Measurements from ENCODE around the gene MPC1.
"Not testable (repeated sequence)": the region's sequence is repeated elsewhere in the genome, so short reads cannot be mapped to it uniquely, and the experiment has no call there.

The MPC1 gene

GRCh38 chr6:166354143-166354542 lies 28.6 kb downstream of the MPC1 start:
- DNase-seq (ENCODE audit: extremely low read depth, low read depth), result no peak
- no peak for TF ChIP-seq CTCF (IDR thresholded peaks at IDR 0.05; ENCODE audit: low read depth, low read length)

- no peak for DNase-seq (ENCODE audit: extremely low read depth, low read depth)
- TF ChIP-seq CTCF (IDR thresholded peaks at IDR 0.05; ENCODE audit: low read depth, low read length), result no peak
These were observed 29.2 kb downstream of the MPC1 start for GRCh38 chr6:166353507-166353906.

- no peak for TF ChIP-seq CTCF (IDR thresholded peaks at IDR 0.05; ENCODE audit: low read depth, low read length)
- no peak for DNase-seq (ENCODE audit: extremely low read depth, low read depth)
These were observed 29.8 kb downstream of the MPC1 start for GRCh38 chr6:166352923-166353322.

- no peak for DNase-seq (ENCODE audit: extremely low read depth, low read depth)
- TF ChIP-seq CTCF (IDR thresholded peaks at IDR 0.05; ENCODE audit: low read depth, low read length), result no peak
These were observed 30.9 kb downstream of the MPC1 start for GRCh38 chr6:166351715-166352285.

GRCh38 chr6:166348305-166348949 lies 34.3 kb downstream of the MPC1 start:
- no peak for TF ChIP-seq CTCF (IDR thresholded peaks at IDR 0.05; ENCODE audit: low read depth, low read length)
- DNase-seq (ENCODE audit: extremely low read depth, low read depth), result no peak

GRCh38 chr6:166346965-166347364 lies 35.8 kb downstream of the MPC1 start:
- TF ChIP-seq CTCF (IDR thresholded peaks at IDR 0.05; ENCODE audit: low read depth, low read length), result no peak
- no peak for DNase-seq (ENCODE audit: extremely low read depth, low read depth)

- no peak for TF ChIP-seq CTCF (IDR thresholded peaks at IDR 0.05; ENCODE audit: low read depth, low read length)
- DNase-seq (ENCODE audit: extremely low read depth, low read depth), result no peak
These were observed 36.3 kb downstream of the MPC1 start for GRCh38 chr6:166346449-166346848.

- DNase-seq (ENCODE audit: extremely low read depth, low read depth), result not testable (repeated sequence)
These were observed 37.1 kb downstream of the MPC1 start for GRCh38 chr6:166345672-166346071.

- DNase-seq (ENCODE audit: extremely low read depth, low read depth), result not testable (repeated sequence)
These were observed 37.8 kb downstream of the MPC1 start for GRCh38 chr6:166344921-166345320.
